HepG2 (cell line): ENCODE measurements around the gene EMILIN1. TPM values are rescaled to one million over a fixed set of nuclear protein-coding genes. Genes with fewer than 3 reads are reported as not detected.

Experiments used
- DNMT3B ChIP-seq: conservative IDR thresholded peaks from 2 replicates; pipeline ENCODE4 v1.6.1; 2016; ENCODE audit warnings: missing biosample characterization, control low read depth
- EEA1 ChIP-seq: sonication (generic); formaldehyde crosslinking; IDR thresholded peaks from 2 replicates; pipeline ENCODE4 v1.5.1; 2020; ENCODE audit warnings: mild to moderate bottlenecking, missing genetic modification reagents, borderline replicate concordance
- HES4 ChIP-seq: sonication (generic); formaldehyde crosslinking; IDR thresholded peaks from 2 replicates; pipeline ENCODE4 v1.9.0; 2021; ENCODE audit warnings: mild to moderate bottlenecking, missing genetic modification reagents, borderline replicate concordance
- IRX3 ChIP-seq: sonication (generic); formaldehyde crosslinking; IDR thresholded peaks from 2 replicates; pipeline ENCODE4 v1.8.1; 2023; ENCODE audit warnings: mild to moderate bottlenecking, low read depth, missing genetic modification reagents, borderline replicate concordance
- PCBP1 ChIP-seq: fragments of 200-400 bp; formaldehyde crosslinking; IDR thresholded peaks from 2 replicates; pipeline ENCODE4 v1.6.1; 2017; ENCODE audit warnings: mild to moderate bottlenecking, low read depth, low read length, borderline replicate concordance
- SNAI1 ChIP-seq: sonication (generic); formaldehyde crosslinking; IDR thresholded peaks from 2 replicates; pipeline ENCODE4 v1.5.0; 2020; ENCODE audit warnings: mild to moderate bottlenecking, missing genetic modification reagents, borderline replicate concordance
- ZNF260 ChIP-seq: sonication (generic); formaldehyde crosslinking; IDR thresholded peaks from 2 replicates; pipeline ENCODE4 v1.4.0; 2020; ENCODE audit warnings: missing genetic modification reagents, low read depth, mild to moderate bottlenecking, borderline replicate concordance
- ZNF354B ChIP-seq: sonication (generic); formaldehyde crosslinking; IDR thresholded peaks from 2 replicates; pipeline ENCODE4 v1.8.0; 2022; ENCODE audit warnings: mild to moderate bottlenecking, missing genetic modification reagents
- ZNF567 ChIP-seq: sonication (generic); formaldehyde crosslinking; IDR thresholded peaks from 2 replicates; pipeline ENCODE4 v1.8.1; 2023; ENCODE audit warnings: mild to moderate bottlenecking, missing genetic modification reagents, borderline replicate concordance
- ZNF660 ChIP-seq: sonication (generic); formaldehyde crosslinking; IDR thresholded peaks from 2 replicates; pipeline ENCODE4 v1.5.1; 2020; ENCODE audit warnings: mild to moderate bottlenecking, low read depth, missing genetic modification reagents, borderline replicate concordance
- ZNF761 ChIP-seq: sonication (generic); formaldehyde crosslinking; conservative IDR thresholded peaks from 2 replicates; pipeline ENCODE4 v1.4.0; 2020; ENCODE audit warnings: mild to moderate bottlenecking, missing genetic modification reagents
- polyA plus RNA-seq, 8 experiments: library from polyadenylated mRNA; depleted of rRNA in 3 of 8; stranded (reverse) in 7 of 8; unstranded in 1 of 8; fragments of >200 nt; fragmentation: Illumina TruSeq in 4 of 8; extraction: Trizol in 4 of 8; gene quantifications; 2 replicates each; pipeline versions ENCODE4 v1.2.1 to v1.2.3, GENCODE V29; 2011 to 2016; ENCODE audit warnings: low read depth in 4 of 8, missing spikeins in 1 of 8, mixed read lengths in 1 of 8; ENCODE audit not compliant: insufficient read depth in 1 of 8
- total RNA-seq, 5 experiments: library from RNA; depleted of rRNA; stranded (reverse); fragments of >200 nt; fragmentation: Illumina TruSeq; extraction: Trizol; gene quantifications; 2 replicates each; pipeline ENCODE4 v1.2.3, GENCODE V29; 2016; ENCODE audit warnings: low read depth in 1 of 5
- TF ChIP-seq, protein P1 (sequence below): sonication (generic); formaldehyde crosslinking; IDR thresholded peaks from 2 replicates; pipeline ENCODE4; 2020; ENCODE audit warnings: missing genetic modification reagents, mild to moderate bottlenecking, borderline replicate concordance
- TF ChIP-seq, protein P2 (sequence below): sonication (generic); formaldehyde crosslinking; IDR thresholded peaks from 2 replicates; pipeline ENCODE4 v1.4.0; 2020; ENCODE audit warnings: missing genetic modification reagents, mild to moderate bottlenecking, borderline replicate concordance
- TF ChIP-seq, protein P3 (sequence below): sonication (generic); formaldehyde crosslinking; IDR thresholded peaks from 2 replicates; pipeline ENCODE4 v1.8.1; 2022; ENCODE audit warnings: mild to moderate bottlenecking, missing genetic modification reagents
- TF ChIP-seq, protein P4 (sequence below): sonication (generic); formaldehyde crosslinking; IDR thresholded peaks from 2 replicates; pipeline ENCODE4 v1.4.0; 2020; ENCODE audit warnings: missing genetic modification reagents
- TF ChIP-seq, protein P5 (sequence below): sonication (generic); formaldehyde crosslinking; IDR thresholded peaks from 2 replicates; pipeline ENCODE4 v1.4.0; 2020; ENCODE audit warnings: mild to moderate bottlenecking, missing genetic modification reagents

Gene EMILIN1
- total and polyA plus RNA-seq, 2 of the 13 experiments (the other 11 are each of a cell fraction or from before 2014, with no cell fraction given), result 8.1 to 9.7 TPM

DNA sequence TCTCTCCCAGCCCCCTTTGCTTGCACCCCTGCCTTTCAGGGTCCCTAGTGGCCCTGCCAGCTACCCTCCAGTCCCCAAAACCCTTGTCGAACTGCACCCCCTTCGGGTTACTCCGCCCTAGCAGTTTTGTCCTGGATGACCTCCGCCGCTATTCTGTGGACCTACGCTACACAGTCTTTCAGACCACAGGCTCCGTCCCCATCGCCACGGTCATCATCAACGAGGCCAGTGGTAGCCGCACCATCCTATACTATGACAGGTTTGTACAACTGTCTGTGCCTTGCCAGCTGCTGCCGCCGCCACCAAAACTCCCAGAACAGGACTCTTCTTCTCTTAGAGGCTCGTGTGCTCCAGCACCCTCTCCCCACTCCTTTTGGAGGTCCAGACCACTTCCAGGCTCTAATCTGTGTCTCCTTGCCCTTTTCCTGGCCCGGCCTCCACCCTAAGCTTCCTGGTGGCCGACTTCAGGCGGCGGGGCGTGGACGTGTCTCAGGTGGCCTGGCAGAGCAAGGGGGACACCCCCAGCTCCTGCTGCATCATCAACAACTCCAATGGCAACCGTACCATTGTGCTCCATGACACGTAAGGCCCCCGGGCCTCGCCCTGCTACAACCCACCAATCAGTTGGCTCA, 16.1 kb downstream of the EMILIN1 start (continued):
- TF ChIP-seq, protein P1, sequence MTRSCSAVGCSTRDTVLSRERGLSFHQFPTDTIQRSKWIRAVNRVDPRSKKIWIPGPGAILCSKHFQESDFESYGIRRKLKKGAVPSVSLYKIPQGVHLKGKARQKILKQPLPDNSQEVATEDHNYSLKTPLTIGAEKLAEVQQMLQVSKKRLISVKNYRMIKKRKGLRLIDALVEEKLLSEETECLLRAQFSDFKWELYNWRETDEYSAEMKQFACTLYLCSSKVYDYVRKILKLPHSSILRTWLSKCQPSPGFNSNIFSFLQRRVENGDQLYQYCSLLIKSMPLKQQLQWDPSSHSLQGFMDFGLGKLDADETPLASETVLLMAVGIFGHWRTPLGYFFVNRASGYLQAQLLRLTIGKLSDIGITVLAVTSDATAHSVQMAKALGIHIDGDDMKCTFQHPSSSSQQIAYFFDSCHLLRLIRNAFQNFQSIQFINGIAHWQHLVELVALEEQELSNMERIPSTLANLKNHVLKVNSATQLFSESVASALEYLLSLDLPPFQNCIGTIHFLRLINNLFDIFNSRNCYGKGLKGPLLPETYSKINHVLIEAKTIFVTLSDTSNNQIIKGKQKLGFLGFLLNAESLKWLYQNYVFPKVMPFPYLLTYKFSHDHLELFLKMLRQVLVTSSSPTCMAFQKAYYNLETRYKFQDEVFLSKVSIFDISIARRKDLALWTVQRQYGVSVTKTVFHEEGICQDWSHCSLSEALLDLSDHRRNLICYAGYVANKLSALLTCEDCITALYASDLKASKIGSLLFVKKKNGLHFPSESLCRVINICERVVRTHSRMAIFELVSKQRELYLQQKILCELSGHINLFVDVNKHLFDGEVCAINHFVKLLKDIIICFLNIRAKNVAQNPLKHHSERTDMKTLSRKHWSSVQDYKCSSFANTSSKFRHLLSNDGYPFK (CRISPR knock-in tag), result no peak
- no peak for TF ChIP-seq DNMT3B (CRISPR knock-in tag)
- no peak for TF ChIP-seq ZNF761 (CRISPR knock-in tag)
- no peak for TF ChIP-seq EEA1
- TF ChIP-seq ZNF567 (CRISPR knock-in tag), result 0 out of 2 replicates have a peak, but pooled peaks have one; percentile 18
- TF ChIP-seq HES4 (CRISPR knock-in tag), result peak; percentile 2; the same call in 1 of the 2 replicates
- TF ChIP-seq ZNF260 (CRISPR knock-in tag), result no peak
- TF ChIP-seq ZNF354B (CRISPR knock-in tag), result peak; percentile 29; the same call in 1 of the 2 replicates
- TF ChIP-seq SNAI1 (CRISPR knock-in tag), result peak; percentile 76
- TF ChIP-seq IRX3, result 0 out of 2 replicates have a peak, but pooled peaks have one; percentile 92
- TF ChIP-seq PCBP1, result no peak
- no peak for TF ChIP-seq ZNF660 (CRISPR knock-in tag)
- TF ChIP-seq, protein P2, sequence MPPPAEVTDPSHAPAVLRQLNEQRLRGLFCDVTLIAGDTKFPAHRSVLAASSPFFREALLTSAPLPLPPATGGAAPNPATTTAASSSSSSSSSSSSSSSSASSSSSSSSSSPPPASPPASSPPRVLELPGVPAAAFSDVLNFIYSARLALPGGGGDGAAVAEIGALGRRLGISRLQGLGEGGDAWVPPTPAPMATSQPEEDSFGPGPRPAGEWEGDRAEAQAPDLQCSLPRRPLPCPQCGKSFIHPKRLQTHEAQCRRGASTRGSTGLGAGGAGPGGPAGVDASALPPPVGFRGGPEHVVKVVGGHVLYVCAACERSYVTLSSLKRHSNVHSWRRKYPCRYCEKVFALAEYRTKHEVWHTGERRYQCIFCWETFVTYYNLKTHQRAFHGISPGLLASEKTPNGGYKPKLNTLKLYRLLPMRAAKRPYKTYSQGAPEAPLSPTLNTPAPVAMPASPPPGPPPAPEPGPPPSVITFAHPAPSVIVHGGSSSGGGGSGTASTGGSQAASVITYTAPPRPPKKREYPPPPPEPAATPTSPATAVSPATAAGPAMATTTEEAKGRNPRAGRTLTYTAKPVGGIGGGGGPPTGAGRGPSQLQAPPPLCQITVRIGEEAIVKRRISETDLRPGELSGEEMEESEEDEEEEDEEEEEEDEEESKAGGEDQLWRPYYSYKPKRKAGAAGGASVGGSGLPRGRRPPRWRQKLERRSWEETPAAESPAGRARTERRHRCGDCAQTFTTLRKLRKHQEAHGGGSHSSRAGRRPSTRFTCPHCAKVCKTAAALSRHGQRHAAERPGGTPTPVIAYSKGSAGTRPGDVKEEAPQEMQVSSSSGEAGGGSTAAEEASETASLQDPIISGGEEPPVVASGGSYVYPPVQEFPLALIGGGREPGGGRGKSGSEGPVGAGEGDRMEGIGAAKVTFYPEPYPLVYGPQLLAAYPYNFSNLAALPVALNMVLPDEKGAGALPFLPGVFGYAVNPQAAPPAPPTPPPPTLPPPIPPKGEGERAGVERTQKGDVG (CRISPR knock-in tag), result peak; percentile 62; the same call in 1 of the 2 replicates
- TF ChIP-seq, protein P3, sequence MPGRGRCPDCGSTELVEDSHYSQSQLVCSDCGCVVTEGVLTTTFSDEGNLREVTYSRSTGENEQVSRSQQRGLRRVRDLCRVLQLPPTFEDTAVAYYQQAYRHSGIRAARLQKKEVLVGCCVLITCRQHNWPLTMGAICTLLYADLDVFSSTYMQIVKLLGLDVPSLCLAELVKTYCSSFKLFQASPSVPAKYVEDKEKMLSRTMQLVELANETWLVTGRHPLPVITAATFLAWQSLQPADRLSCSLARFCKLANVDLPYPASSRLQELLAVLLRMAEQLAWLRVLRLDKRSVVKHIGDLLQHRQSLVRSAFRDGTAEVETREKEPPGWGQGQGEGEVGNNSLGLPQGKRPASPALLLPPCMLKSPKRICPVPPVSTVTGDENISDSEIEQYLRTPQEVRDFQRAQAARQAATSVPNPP (CRISPR knock-in tag), result 0 out of 2 replicates have a peak, but pooled peaks have one; percentile 28
- TF ChIP-seq, protein P4, sequence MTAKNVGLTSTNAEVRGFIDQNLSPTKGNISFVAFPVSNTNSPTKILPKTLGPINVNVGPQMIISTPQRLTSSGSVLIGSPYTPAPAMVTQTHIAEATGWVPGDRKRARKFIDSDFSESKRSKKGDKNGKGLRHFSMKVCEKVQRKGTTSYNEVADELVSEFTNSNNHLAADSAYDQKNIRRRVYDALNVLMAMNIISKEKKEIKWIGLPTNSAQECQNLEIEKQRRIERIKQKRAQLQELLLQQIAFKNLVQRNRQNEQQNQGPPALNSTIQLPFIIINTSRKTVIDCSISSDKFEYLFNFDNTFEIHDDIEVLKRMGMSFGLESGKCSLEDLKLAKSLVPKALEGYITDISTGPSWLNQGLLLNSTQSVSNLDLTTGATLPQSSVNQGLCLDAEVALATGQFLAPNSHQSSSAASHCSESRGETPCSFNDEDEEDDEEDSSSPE (CRISPR knock-in tag), result no peak
- TF ChIP-seq, protein P5, sequence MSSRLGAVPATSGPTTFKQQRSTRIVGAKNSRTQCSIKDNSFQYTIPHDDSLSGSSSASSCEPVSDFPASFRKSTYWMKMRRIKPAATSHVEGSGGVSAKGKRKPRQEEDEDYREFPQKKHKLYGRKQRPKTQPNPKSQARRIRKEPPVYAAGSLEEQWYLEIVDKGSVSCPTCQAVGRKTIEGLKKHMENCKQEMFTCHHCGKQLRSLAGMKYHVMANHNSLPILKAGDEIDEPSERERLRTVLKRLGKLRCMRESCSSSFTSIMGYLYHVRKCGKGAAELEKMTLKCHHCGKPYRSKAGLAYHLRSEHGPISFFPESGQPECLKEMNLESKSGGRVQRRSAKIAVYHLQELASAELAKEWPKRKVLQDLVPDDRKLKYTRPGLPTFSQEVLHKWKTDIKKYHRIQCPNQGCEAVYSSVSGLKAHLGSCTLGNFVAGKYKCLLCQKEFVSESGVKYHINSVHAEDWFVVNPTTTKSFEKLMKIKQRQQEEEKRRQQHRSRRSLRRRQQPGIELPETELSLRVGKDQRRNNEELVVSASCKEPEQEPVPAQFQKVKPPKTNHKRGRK (CRISPR knock-in tag), result peak; percentile 56; the same call in 1 of the 2 replicates
